NCI-H2227 (cell line): ENCODE measurements around the gene LAMA3.

Experiments used
- DNase-seq: peaks from one replicate; lab custom pipeline; 2025; ENCODE audit not compliant: unreplicated experiment; lab: John Stamatoyannopoulos, UW

Gene LAMA3

GRCh38 chr18:23966909-23967308 is 277.7 kb downstream of the LAMA3 start:
- peak; percentile 68 for DNase-seq

- DNase-seq, result peak; percentile 68
Observed at GRCh38 chr18:23967321-23968089, 278.3 kb downstream of the LAMA3 start.

GRCh38 chr18:23968638-23969604 is 279.7 kb downstream of the LAMA3 start:
- no peak for DNase-seq

- DNase-seq, result no peak
Observed at GRCh38 chr18:23969664-23970063, 280.4 kb downstream of the LAMA3 start.

GRCh38 chr18:23970161-23971096 is 281.2 kb downstream of the LAMA3 start:
- DNase-seq, result no peak

GRCh38 chr18:23971097-23971440 is 281.8 kb downstream of the LAMA3 start:
- DNase-seq, result no peak

GRCh38 chr18:23971666-23972230 is 282.5 kb downstream of the LAMA3 start:
- DNase-seq, result no peak

- DNase-seq, result no peak
Observed at GRCh38 chr18:23972453-23972852, 283.2 kb downstream of the LAMA3 start.

- DNase-seq, result no peak
Observed at GRCh38 chr18:23977103-23977502, 287.9 kb downstream of the LAMA3 start.

GRCh38 chr18:23977719-23978483 is 288.6 kb downstream of the LAMA3 start:
- DNase-seq, result no peak

GRCh38 chr18:23981369-23981980 is 292.2 kb downstream of the LAMA3 start:
- peak; percentile 46 for DNase-seq

GRCh38 chr18:23982155-23983079 is 293.2 kb downstream of the LAMA3 start:
- DNase-seq, result peak; percentile 66

GRCh38 chr18:23983112-23983511 is 293.9 kb downstream of the LAMA3 start:
- no peak for DNase-seq

- DNase-seq, result no peak
Observed at GRCh38 chr18:23986600-23987359, 297.5 kb downstream of the LAMA3 start.

GRCh38 chr18:23990474-23991410 is 301.5 kb downstream of the LAMA3 start:
- no peak for DNase-seq

- peak; percentile 45 for DNase-seq
Observed at GRCh38 chr18:23992089-23992940, 303.1 kb downstream of the LAMA3 start.
